Measurements from ENCODE around the gene IL1R2.

DNA sequence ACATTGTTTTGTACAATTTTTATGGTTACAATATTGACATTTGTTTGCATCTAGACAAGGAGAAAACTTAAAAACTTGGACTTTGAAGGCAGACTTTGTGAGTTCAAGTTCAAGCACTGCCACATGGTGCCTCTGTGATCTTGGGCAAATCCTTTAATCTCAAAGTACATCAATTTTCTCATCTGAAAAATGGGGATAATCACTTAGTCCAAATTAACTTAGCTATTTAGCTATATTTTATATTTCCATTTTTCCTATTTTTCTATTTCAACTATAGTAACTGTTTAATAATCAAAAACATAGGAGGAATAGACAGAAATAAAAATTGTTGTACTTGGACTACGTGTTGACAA lies 38.7 kb downstream of the IL1R2 start:
- TF ChIP-seq ZNF24 (tag by site-specific recombination; IDR thresholded peaks at IDR 0.05) (no peak), CTCF (tag by site-specific recombination; IDR thresholded peaks at IDR 0.05) (no peak), REST (tag by site-specific recombination; IDR thresholded peaks at IDR 0.05) (no peak), ZNF621 (tag by site-specific recombination; IDR thresholded peaks at IDR 0.05) (no peak), MEIS1 (CRISPR knock-in tag; IDR thresholded peaks at IDR 0.05; ENCODE audit: borderline replicate concordance) (no peak), ZNF747 (tag by site-specific recombination; IDR thresholded peaks at IDR 0.05) (no peak), SALL2 (tag by site-specific recombination; IDR thresholded peaks at IDR 0.05; ENCODE audit: borderline replicate concordance) (no peak), OSR2 (tag by site-specific recombination; IDR thresholded peaks at IDR 0.05) (no peak)
- TF ChIP-seq, protein P1, sequence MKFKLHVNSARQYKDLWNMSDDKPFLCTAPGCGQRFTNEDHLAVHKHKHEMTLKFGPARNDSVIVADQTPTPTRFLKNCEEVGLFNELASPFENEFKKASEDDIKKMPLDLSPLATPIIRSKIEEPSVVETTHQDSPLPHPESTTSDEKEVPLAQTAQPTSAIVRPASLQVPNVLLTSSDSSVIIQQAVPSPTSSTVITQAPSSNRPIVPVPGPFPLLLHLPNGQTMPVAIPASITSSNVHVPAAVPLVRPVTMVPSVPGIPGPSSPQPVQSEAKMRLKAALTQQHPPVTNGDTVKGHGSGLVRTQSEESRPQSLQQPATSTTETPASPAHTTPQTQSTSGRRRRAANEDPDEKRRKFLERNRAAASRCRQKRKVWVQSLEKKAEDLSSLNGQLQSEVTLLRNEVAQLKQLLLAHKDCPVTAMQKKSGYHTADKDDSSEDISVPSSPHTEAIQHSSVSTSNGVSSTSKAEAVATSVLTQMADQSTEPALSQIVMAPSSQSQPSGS (tag by site-specific recombination; IDR thresholded peaks at IDR 0.05; ENCODE audit: low read depth) = no peak

All from HEK293 (cell line).